ENCODE data around the gene AKR1C1.
"Not testable (repeated sequence)": the region's sequence is repeated elsewhere in the genome, so short reads cannot be mapped to it uniquely, and the experiment has no call there.

AKR1C1 gene

GRCh38 chr10:4947635-4948596 lies 15.3 kb upstream of the AKR1C1 start:
- DNase-seq = no peak

GRCh38 chr10:4951512-4952162 lies 11.6 kb upstream of the AKR1C1 start:
- DNase-seq = not testable (repeated sequence)

- no peak for DNase-seq
Measured at GRCh38 chr10:4953405-4953804, 9.8 kb upstream of the AKR1C1 start.

GRCh38 chr10:4956088-4956487 lies 7.1 kb upstream of the AKR1C1 start:
- DNase-seq = not testable (repeated sequence)

GRCh38 chr10:4956955-4957645 lies 6.1 kb upstream of the AKR1C1 start:
- not testable (repeated sequence) for DNase-seq

- not testable (repeated sequence) for DNase-seq
Measured at GRCh38 chr10:4961558-4961957, 1.7 kb upstream of the AKR1C1 start.

- not testable (repeated sequence) for DNase-seq
Measured at GRCh38 chr10:4962308-4962707, 907 bp upstream of the AKR1C1 start.

GRCh38 chr10:4963815-4964154 lies 570 bp downstream of the AKR1C1 start:
- DNase-seq = not testable (repeated sequence)

GRCh38 chr10:4965763-4966162 lies 2.5 kb downstream of the AKR1C1 start:
- not testable (repeated sequence) for DNase-seq

GRCh38 chr10:4967189-4967588 lies 4.0 kb downstream of the AKR1C1 start:
- not testable (repeated sequence) for DNase-seq

GRCh38 chr10:4969289-4969688 lies 6.1 kb downstream of the AKR1C1 start:
- DNase-seq = not testable (repeated sequence)

- not testable (repeated sequence) for DNase-seq
Measured at GRCh38 chr10:4970362-4970761, 7.1 kb downstream of the AKR1C1 start.

GRCh38 chr10:4972369-4973142 lies 9.3 kb downstream of the AKR1C1 start:
- not testable (repeated sequence) for DNase-seq

- DNase-seq = not testable (repeated sequence)
Measured at GRCh38 chr10:4973294-4973693, 10.1 kb downstream of the AKR1C1 start.

GRCh38 chr10:4974400-4974799 lies 11.2 kb downstream of the AKR1C1 start:
- DNase-seq = not testable (repeated sequence)

GRCh38 chr10:4977025-4977424 lies 13.8 kb downstream of the AKR1C1 start:
- DNase-seq = no peak

GRCh38 chr10:4978870-4979269 lies 15.7 kb downstream of the AKR1C1 start:
- no peak for DNase-seq

GRCh38 chr10:4980793-4981192 lies 17.6 kb downstream of the AKR1C1 start:
- DNase-seq = no peak

- DNase-seq = peak; percentile 51
Measured at GRCh38 chr10:4981722-4982471, 18.7 kb downstream of the AKR1C1 start.

GRCh38 chr10:4982764-4983226 lies 19.6 kb downstream of the AKR1C1 start:
- no peak for DNase-seq

GRCh38 chr10:4983615-4984216 lies 20.5 kb downstream of the AKR1C1 start:
- DNase-seq = no peak

Data from NCI-H82 (cell line).